K562 treated with DMSO at 1 percent for 48 hours (cell line): ENCODE measurements around the gene RBFOX2. TPM values are rescaled to one million over a fixed set of nuclear protein-coding genes. Genes with fewer than 3 reads are reported as not detected.

Source experiments
- total RNA-seq: library from RNA; unstranded; fragments of 300-600 nt; gene quantifications from 2 replicates; pipeline ENCODE4 v1.2.3, GENCODE V29; 2022; ENCODE audit warnings: low replicate concordance; ENCODE audit errors: extremely low read depth

Gene RBFOX2
- not detected in 2 replicates for total RNA-seq

GRCh38 chr22:36028646-36029405 lies at the start of gene RBFOX2:
Gene RBFOX2, minus strand, starts transcription at chr22:36028824. Its CDS starts 399 bp downstream, at chr22:36028425.

GRCh38 chr22:35717572-35717971 lies 311.1 kb downstream of the RBFOX2 start, which contains the start of gene APOL5:
Gene APOL5, plus strand, starts transcription at chr22:35717872. Its CDS starts 0 bp downstream, at chr22:35717872.

Other genes with a start within 250 kb of the RBFOX2 start
- gene APOL3, start 131.9 kb upstream of the RBFOX2 start, total RNA-seq = not detected in 2 replicates
- gene APOL4, start 173.0 kb upstream of the RBFOX2 start, total RNA-seq = not detected in 2 replicates
- gene APOL2, start 210.7 kb upstream of the RBFOX2 start, total RNA-seq = not detected in 2 replicates
- gene APOL1, start 224.3 kb upstream of the RBFOX2 start, total RNA-seq = not detected in 2 replicates